GM23338 (cell line): Measurements from ENCODE around the gene BSND. TPM values are rescaled to one million over a fixed set of nuclear protein-coding genes. Genes with fewer than 3 reads are reported as not detected.

Experiments
- ATAC-seq: fragments of 200-7000 bp; cut with Tn5 transposase; 3 replicates; pipeline ENCODE4 v1.9.1; 2020
- DNase-seq: peaks from one replicate; pipeline ENCODE4 v3.0.0-alpha.2; 2015; ENCODE audit warnings: low spot score
- H2AFZ ChIP-seq: fragments of 200-600 bp; sonication (generic); 2 replicates; pipeline ENCODE4 v1.8.0; 2016; ENCODE audit warnings: antibody characterized with exemption, mild to moderate bottlenecking, moderate library complexity
- H3F3A ChIP-seq: fragments of 200-600 bp; sonication (generic); replicated peaks from 2 replicates; pipeline ENCODE4 v1.8.0; 2017; ENCODE audit warnings: antibody characterized with exemption, mixed run types, low read depth
- H3K27ac ChIP-seq: fragments of 200-600 bp; sonication (generic); 2 replicates; pipeline ENCODE4 v1.6.1; 2016; ENCODE audit warnings: low read depth
- H3K27me3 ChIP-seq: fragments of 200-600 bp; sonication (generic); 2 replicates; pipeline ENCODE4 v1.8.0; 2016; ENCODE audit warnings: mild to moderate bottlenecking, mixed run types, moderate library complexity; ENCODE audit not compliant: insufficient read depth
- H3K36me3 ChIP-seq: fragments of 200-600 bp; sonication (generic); 2 replicates; pipeline ENCODE4 v1.8.0; 2016; ENCODE audit warnings: mild to moderate bottlenecking; ENCODE audit not compliant: insufficient read depth
- H3K4me1 ChIP-seq: fragments of 200-600 bp; sonication (generic); 2 replicates; pipeline ENCODE4 v1.8.0; 2016; ENCODE audit warnings: mild to moderate bottlenecking, moderate library complexity; ENCODE audit not compliant: insufficient read depth
- H3K4me2 ChIP-seq: fragments of 200-600 bp; sonication (generic); 2 replicates; pipeline ENCODE4 v1.7.1; 2017; ENCODE audit warnings: mixed run types
- H3K4me3 ChIP-seq: fragments of 200-600 bp; sonication (generic); 2 replicates; pipeline ENCODE4 v1.6.1; 2016; ENCODE audit warnings: mixed run types
- H3K79me2 ChIP-seq: fragments of 200-600 bp; sonication (generic); replicated peaks from 2 replicates; pipeline ENCODE4 v1.8.0; 2017; ENCODE audit warnings: mild to moderate bottlenecking; ENCODE audit not compliant: insufficient read depth
- H3K9me2 ChIP-seq: fragments of 200-600 bp; sonication (generic); 2 replicates; pipeline ENCODE4 v1.8.0; 2017; ENCODE audit not compliant: insufficient read depth
- H4K20me1 ChIP-seq: fragments of 200-600 bp; sonication (generic); replicated peaks from 2 replicates; pipeline ENCODE4 v1.8.0; 2017; ENCODE audit warnings: mild to moderate bottlenecking; ENCODE audit not compliant: insufficient read depth
- H3K27ac Mint-ChIP-seq: 2 replicates; pipeline ENCODE4 v1.8.0; 2020; ENCODE audit warnings: inconsistent platforms, mild to moderate bottlenecking, moderate library complexity, mixed read lengths
- H3K27me3 Mint-ChIP-seq: 3 replicates; pipeline ENCODE4 v1.8.0; 2022; ENCODE audit warnings: low read depth, mild to moderate bottlenecking, moderate library complexity, mixed read lengths, inconsistent platforms; ENCODE audit not compliant: insufficient read depth, poor library complexity
- H3K36me3 Mint-ChIP-seq: 3 replicates; pipeline ENCODE4 v1.8.0; 2021; ENCODE audit warnings: low read depth, mild to moderate bottlenecking, inconsistent platforms, moderate library complexity, mixed read lengths
- H3K4me1 Mint-ChIP-seq: 3 replicates; pipeline ENCODE4 v1.8.0; 2020; ENCODE audit warnings: mild to moderate bottlenecking, inconsistent platforms, mixed read lengths
- H3K4me3 Mint-ChIP-seq: 3 replicates; pipeline ENCODE4 v1.8.0; 2021; ENCODE audit warnings: moderate library complexity, mild to moderate bottlenecking, inconsistent platforms, mixed read lengths
- H3K9me3 Mint-ChIP-seq: 3 replicates; pipeline ENCODE4 v1.8.0; 2020; ENCODE audit warnings: moderate library complexity, mild to moderate bottlenecking, inconsistent platforms, mixed read lengths
- CREB1 ChIP-seq: fragments of 250-450 bp; sonication (Bioruptor Pico); IDR thresholded peaks from 2 replicates; pipeline ENCODE4 v1.5.0; 2020; ENCODE audit warnings: low read depth, mild to moderate bottlenecking, moderate library complexity
- EZH2 ChIP-seq: fragments of 200-600 bp; sonication (generic); IDR thresholded peaks from one replicate; pipeline ENCODE4 v1.8.0; 2017; ENCODE audit warnings: antibody characterized with exemption, mild to moderate bottlenecking, low read depth; ENCODE audit not compliant: unreplicated experiment
- EZH2phosphoT487 ChIP-seq: fragments of 200-600 bp; sonication (generic); IDR thresholded peaks from one replicate; pipeline ENCODE4 v1.8.1; 2018; ENCODE audit warnings: antibody characterized with exemption; ENCODE audit not compliant: unreplicated experiment
- JUNB ChIP-seq: IDR thresholded peaks from one replicate; pipeline ENCODE4 v1.6.1; 2016; ENCODE audit warnings: antibody characterized with exemption; ENCODE audit not compliant: unreplicated experiment
- NANOG ChIP-seq: IDR thresholded peaks from 2 replicates; pipeline ENCODE4 v1.6.1; 2016; ENCODE audit warnings: antibody characterized with exemption, borderline replicate concordance
- POLR2AphosphoS5 ChIP-seq: IDR thresholded peaks from 2 replicates; pipeline ENCODE4 v1.6.1; 2016; ENCODE audit warnings: antibody characterized with exemption, low read depth
- STAT1 ChIP-seq: IDR thresholded peaks from one replicate; pipeline ENCODE4 v1.6.1; 2016; ENCODE audit warnings: antibody characterized with exemption; ENCODE audit not compliant: unreplicated experiment
- ZNF114 ChIP-seq: fragments of 250-450 bp; sonication (Bioruptor Pico); IDR thresholded peaks from 2 replicates; pipeline ENCODE4 v1.5.0; 2020; ENCODE audit warnings: mild to moderate bottlenecking, moderate library complexity
- ZNF331 ChIP-seq: fragments of 250-450 bp; sonication (Bioruptor Pico); IDR thresholded peaks from 2 replicates; pipeline ENCODE4 v1.5.0; 2020; ENCODE audit warnings: low read depth, mild to moderate bottlenecking, moderate library complexity
- polyA plus RNA-seq: library from polyadenylated mRNA; unstranded; fragments of >200 nt; fragmentation: Nextera tagmentation; extraction: Ambion mirVana; gene quantifications from 2 replicates; pipeline ENCODE4 v1.2.1, GENCODE V29; 2016
- total RNA-seq: library from RNA; depleted of rRNA; stranded (reverse); fragments of >200 nt; shearing (Covaris generic); gene quantifications from 2 replicates; pipeline ENCODE4 v1.2.3, GENCODE V29; 2014
- TF ChIP-seq, protein P1 (sequence below), 2 experiments: fragments of 200-600 bp in 1 of 2; sonication (generic) in 1 of 2; conservative IDR thresholded peaks; 2 replicates each; pipeline versions ENCODE4 v1.5.1 to v1.6.1; 2016 to 2017; ENCODE audit warnings: antibody characterized with exemption in 2 of 2, low read depth in 2 of 2, mild to moderate bottlenecking in 2 of 2, moderate library complexity in 1 of 2
- TF ChIP-seq, protein P2 (sequence below): IDR thresholded peaks from 2 replicates; pipeline ENCODE4 v1.6.1; 2016; ENCODE audit warnings: antibody characterized with exemption
- TF ChIP-seq, protein P3 (sequence below): IDR thresholded peaks from one replicate; pipeline ENCODE4 v1.6.1; 2018; ENCODE audit warnings: antibody characterized with exemption; ENCODE audit not compliant: unreplicated experiment
- TF ChIP-seq, protein P4 (sequence below): fragments of 250-450 bp; sonication (Bioruptor Pico); IDR thresholded peaks from 2 replicates; pipeline ENCODE4 v1.5.0; 2020; ENCODE audit warnings: mild to moderate bottlenecking, moderate library complexity

Gene BSND
- total and polyA plus RNA-seq, 2 experiments from 2014 or later, result 0.55 to 1.4 TPM

DNA sequence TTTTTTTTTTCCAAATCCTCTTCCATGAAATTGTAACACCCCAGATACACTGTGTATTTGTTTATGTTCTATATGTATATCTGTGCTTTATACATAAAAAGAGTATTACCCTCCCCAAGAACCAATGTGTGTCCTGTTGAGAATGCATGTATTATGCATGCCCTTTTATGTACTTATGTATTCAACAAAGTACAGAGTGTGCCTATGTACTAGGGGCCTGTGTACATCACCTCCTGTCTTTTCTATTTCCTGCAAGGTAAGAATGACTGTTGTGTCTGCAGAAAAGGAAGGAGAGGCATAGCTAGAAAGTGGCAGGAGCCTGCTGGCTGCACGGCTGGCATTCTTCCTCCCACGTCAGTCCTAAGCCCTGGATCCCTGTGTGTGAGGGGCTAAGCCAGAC lies 11.3 kb upstream of the BSND start:
- Mint-ChIP-seq H3K9me3 (no peaks in the 10 kb centered on the region), H3K4me3 (no peak overlapping the region), H3K4me1 (peaks cover 15% of the 10 kb centered on the region), H3K27me3 (peaks cover 12% of the 10 kb centered on the region), H3K36me3 (no peaks in the 10 kb centered on the region), H3K27ac (no peak overlapping the region)
- H4K20me1 ChIP-seq, result no peaks in the 10 kb centered on the region
- DNase-seq (no peak), ATAC-seq (no peak)
- no peak overlapping the region for H2AFZ ChIP-seq
- H3F3A ChIP-seq, result no peaks in the 10 kb centered on the region
- peaks cover 7% of the 10 kb centered on the region; the same call in 1 of the 2 replicates for H3K4me1 ChIP-seq
- TF ChIP-seq, protein P1, sequence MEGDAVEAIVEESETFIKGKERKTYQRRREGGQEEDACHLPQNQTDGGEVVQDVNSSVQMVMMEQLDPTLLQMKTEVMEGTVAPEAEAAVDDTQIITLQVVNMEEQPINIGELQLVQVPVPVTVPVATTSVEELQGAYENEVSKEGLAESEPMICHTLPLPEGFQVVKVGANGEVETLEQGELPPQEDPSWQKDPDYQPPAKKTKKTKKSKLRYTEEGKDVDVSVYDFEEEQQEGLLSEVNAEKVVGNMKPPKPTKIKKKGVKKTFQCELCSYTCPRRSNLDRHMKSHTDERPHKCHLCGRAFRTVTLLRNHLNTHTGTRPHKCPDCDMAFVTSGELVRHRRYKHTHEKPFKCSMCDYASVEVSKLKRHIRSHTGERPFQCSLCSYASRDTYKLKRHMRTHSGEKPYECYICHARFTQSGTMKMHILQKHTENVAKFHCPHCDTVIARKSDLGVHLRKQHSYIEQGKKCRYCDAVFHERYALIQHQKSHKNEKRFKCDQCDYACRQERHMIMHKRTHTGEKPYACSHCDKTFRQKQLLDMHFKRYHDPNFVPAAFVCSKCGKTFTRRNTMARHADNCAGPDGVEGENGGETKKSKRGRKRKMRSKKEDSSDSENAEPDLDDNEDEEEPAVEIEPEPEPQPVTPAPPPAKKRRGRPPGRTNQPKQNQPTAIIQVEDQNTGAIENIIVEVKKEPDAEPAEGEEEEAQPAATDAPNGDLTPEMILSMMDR (conservative IDR thresholded peaks at IDR 0.05; ENCODE audit: low read depth in 2 of 2), result no peak
- TF ChIP-seq POLR2AphosphoS5, result no peak
- no peak for TF ChIP-seq JUNB
- no peak for TF ChIP-seq EZH2
- no peak for TF ChIP-seq ZNF331 (CRISPR knock-in tag)
- TF ChIP-seq, protein P2, sequence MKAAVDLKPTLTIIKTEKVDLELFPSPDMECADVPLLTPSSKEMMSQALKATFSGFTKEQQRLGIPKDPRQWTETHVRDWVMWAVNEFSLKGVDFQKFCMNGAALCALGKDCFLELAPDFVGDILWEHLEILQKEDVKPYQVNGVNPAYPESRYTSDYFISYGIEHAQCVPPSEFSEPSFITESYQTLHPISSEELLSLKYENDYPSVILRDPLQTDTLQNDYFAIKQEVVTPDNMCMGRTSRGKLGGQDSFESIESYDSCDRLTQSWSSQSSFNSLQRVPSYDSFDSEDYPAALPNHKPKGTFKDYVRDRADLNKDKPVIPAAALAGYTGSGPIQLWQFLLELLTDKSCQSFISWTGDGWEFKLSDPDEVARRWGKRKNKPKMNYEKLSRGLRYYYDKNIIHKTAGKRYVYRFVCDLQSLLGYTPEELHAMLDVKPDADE, result no peak
- TF ChIP-seq, protein P3, sequence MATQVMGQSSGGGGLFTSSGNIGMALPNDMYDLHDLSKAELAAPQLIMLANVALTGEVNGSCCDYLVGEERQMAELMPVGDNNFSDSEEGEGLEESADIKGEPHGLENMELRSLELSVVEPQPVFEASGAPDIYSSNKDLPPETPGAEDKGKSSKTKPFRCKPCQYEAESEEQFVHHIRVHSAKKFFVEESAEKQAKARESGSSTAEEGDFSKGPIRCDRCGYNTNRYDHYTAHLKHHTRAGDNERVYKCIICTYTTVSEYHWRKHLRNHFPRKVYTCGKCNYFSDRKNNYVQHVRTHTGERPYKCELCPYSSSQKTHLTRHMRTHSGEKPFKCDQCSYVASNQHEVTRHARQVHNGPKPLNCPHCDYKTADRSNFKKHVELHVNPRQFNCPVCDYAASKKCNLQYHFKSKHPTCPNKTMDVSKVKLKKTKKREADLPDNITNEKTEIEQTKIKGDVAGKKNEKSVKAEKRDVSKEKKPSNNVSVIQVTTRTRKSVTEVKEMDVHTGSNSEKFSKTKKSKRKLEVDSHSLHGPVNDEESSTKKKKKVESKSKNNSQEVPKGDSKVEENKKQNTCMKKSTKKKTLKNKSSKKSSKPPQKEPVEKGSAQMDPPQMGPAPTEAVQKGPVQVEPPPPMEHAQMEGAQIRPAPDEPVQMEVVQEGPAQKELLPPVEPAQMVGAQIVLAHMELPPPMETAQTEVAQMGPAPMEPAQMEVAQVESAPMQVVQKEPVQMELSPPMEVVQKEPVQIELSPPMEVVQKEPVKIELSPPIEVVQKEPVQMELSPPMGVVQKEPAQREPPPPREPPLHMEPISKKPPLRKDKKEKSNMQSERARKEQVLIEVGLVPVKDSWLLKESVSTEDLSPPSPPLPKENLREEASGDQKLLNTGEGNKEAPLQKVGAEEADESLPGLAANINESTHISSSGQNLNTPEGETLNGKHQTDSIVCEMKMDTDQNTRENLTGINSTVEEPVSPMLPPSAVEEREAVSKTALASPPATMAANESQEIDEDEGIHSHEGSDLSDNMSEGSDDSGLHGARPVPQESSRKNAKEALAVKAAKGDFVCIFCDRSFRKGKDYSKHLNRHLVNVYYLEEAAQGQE, result no peak
- TF ChIP-seq NANOG, result no peak
- no peak for TF ChIP-seq EZH2phosphoT487
- TF ChIP-seq ZNF114 (CRISPR knock-in tag), result no peak
- no peak for TF ChIP-seq STAT1
- TF ChIP-seq CREB1, result no peak
- TF ChIP-seq, protein P4, sequence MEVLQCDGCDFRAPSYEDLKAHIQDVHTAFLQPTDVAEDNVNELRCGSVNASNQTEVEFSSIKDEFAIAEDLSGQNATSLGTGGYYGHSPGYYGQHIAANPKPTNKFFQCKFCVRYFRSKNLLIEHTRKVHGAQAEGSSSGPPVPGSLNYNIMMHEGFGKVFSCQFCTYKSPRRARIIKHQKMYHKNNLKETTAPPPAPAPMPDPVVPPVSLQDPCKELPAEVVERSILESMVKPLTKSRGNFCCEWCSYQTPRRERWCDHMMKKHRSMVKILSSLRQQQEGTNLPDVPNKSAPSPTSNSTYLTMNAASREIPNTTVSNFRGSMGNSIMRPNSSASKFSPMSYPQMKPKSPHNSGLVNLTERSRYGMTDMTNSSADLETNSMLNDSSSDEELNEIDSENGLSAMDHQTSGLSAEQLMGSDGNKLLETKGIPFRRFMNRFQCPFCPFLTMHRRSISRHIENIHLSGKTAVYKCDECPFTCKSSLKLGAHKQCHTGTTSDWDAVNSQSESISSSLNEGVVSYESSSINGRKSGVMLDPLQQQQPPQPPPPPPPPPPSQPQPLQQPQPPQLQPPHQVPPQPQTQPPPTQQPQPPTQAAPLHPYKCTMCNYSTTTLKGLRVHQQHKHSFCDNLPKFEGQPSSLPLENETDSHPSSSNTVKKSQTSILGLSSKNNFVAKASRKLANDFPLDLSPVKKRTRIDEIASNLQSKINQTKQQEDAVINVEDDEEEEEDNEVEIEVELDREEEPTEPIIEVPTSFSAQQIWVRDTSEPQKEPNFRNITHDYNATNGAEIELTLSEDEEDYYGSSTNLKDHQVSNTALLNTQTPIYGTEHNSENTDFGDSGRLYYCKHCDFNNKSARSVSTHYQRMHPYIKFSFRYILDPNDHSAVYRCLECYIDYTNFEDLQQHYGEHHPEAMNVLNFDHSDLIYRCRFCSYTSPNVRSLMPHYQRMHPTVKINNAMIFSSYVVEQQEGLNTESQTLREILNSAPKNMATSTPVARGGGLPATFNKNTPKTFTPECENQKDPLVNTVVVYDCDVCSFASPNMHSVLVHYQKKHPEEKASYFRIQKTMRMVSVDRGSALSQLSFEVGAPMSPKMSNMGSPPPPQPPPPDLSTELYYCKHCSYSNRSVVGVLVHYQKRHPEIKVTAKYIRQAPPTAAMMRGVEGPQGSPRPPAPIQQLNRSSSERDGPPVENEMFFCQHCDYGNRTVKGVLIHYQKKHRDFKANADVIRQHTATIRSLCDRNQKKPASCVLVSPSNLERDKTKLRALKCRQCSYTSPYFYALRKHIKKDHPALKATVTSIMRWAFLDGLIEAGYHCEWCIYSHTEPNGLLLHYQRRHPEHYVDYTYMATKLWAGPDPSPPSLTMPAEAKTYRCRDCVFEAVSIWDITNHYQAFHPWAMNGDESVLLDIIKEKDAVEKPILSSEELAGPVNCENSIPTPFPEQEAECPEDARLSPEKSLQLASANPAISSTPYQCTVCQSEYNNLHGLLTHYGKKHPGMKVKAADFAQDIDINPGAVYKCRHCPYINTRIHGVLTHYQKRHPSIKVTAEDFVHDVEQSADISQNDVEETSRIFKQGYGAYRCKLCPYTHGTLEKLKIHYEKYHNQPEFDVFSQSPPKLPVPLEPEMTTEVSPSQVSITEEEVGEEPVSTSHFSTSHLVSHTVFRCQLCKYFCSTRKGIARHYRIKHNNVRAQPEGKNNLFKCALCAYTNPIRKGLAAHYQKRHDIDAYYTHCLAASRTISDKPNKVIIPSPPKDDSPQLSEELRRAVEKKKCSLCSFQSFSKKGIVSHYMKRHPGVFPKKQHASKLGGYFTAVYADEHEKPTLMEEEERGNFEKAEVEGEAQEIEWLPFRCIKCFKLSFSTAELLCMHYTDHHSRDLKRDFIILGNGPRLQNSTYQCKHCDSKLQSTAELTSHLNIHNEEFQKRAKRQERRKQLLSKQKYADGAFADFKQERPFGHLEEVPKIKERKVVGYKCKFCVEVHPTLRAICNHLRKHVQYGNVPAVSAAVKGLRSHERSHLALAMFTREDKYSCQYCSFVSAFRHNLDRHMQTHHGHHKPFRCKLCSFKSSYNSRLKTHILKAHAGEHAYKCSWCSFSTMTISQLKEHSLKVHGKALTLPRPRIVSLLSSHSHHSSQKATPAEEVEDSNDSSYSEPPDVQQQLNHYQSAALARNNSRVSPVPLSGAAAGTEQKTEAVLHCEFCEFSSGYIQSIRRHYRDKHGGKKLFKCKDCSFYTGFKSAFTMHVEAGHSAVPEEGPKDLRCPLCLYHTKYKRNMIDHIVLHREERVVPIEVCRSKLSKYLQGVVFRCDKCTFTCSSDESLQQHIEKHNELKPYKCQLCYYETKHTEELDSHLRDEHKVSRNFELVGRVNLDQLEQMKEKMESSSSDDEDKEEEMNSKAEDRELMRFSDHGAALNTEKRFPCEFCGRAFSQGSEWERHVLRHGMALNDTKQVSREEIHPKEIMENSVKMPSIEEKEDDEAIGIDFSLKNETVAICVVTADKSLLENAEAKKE, result no peak
- H3K27ac ChIP-seq, result no peak overlapping the region
- H3K27me3 ChIP-seq, result no peaks in the 10 kb centered on the region
- H3K4me3 ChIP-seq, result no peak overlapping the region
- H3K9me2 ChIP-seq, result no peaks in the 10 kb centered on the region
- no peaks in the 10 kb centered on the region for H3K79me2 ChIP-seq
- H3K36me3 ChIP-seq, result no peaks in the 10 kb centered on the region
- 0 out of 2 replicates have a peak overlapping the region, but pooled peaks have one; percentile 20 for H3K4me2 ChIP-seq
